H1 (cell line): Measurements from ENCODE around the gene BRPF1.

ENCODE experiments used
- ATF2 ChIP-seq: IDR thresholded peaks from 2 replicates; pipeline ENCODE4 v1.6.1; 2012; ENCODE audit warnings: low read length, inconsistent platforms
- BRCA1 ChIP-seq: IDR thresholded peaks from 2 replicates; pipeline ENCODE4 v1.6.1; 2012; ENCODE audit warnings: low read depth, low read length, improper control_type of control experiment
- CTCF ChIP-seq, 3 experiments: IDR thresholded peaks; 1 replicate in 2 of 3; 2 replicates in 1 of 3; pipeline versions ENCODE4 v1.5.1 to v1.6.1; 2011; ENCODE audit warnings: low read length in 3 of 3, mild to moderate bottlenecking in 3 of 3, inconsistent platforms in 2 of 3, low read depth in 1 of 3, moderate library complexity in 1 of 3; ENCODE audit not compliant: insufficient read depth in 1 of 3; ENCODE audit errors: control extremely low read depth in 1 of 3
- E2F6 ChIP-seq: IDR thresholded peaks from 2 replicates; pipeline ENCODE4 v1.6.1; 2012; ENCODE audit warnings: inconsistent platforms
- EZH2 ChIP-seq: fragments of 200-600 bp; sonication (generic); IDR thresholded peaks from 2 replicates; pipeline ENCODE4 v1.7.1; 2012; ENCODE audit warnings: low read depth, mild to moderate bottlenecking, moderate library complexity, low read length, inconsistent platforms; ENCODE audit not compliant: severe bottlenecking
- HDAC2 ChIP-seq, 2 experiments: fragments of 300-600 bp in 1 of 2; sonication (generic) in 1 of 2; IDR thresholded peaks; 2 replicates each; pipeline ENCODE4 v1.6.1; 2011 to 2012; ENCODE audit warnings: low read depth in 2 of 2, low read length in 2 of 2, mild to moderate bottlenecking in 2 of 2, moderate library complexity in 2 of 2, borderline replicate concordance in 1 of 2, inconsistent platforms in 1 of 2
- JUN ChIP-seq: IDR thresholded peaks from 2 replicates; pipeline ENCODE4 v1.6.1; 2011; ENCODE audit warnings: low read depth, mild to moderate bottlenecking, improper control_type of control experiment, low read length
- POLR2A ChIP-seq, 2 experiments: IDR thresholded peaks; 1 replicate in 1 of 2; 2 replicates in 1 of 2; pipeline ENCODE4 v1.6.1; 2011; ENCODE audit warnings: low read depth in 2 of 2, low read length in 2 of 2, mild to moderate bottlenecking in 2 of 2; ENCODE audit errors: control extremely low read depth in 1 of 2
- POLR2AphosphoS5 ChIP-seq: IDR thresholded peaks from 2 replicates; pipeline ENCODE4 v1.6.1; 2011; ENCODE audit warnings: low read depth, low read length
- RFX5 ChIP-seq: IDR thresholded peaks from 2 replicates; pipeline ENCODE4 v1.6.1; 2011; ENCODE audit warnings: low read depth, low read length, improper control_type of control experiment, borderline replicate concordance
- TAF1 ChIP-seq: IDR thresholded peaks from 2 replicates; pipeline ENCODE4 v1.6.1; 2011; ENCODE audit warnings: mild to moderate bottlenecking, low read depth, low read length
- USF2 ChIP-seq: IDR thresholded peaks from 2 replicates; pipeline ENCODE4 v1.6.1; 2011; ENCODE audit warnings: low read length, improper control_type of control experiment

- TF ChIP-seq POLR2AphosphoS5: no peak; the same call in 1 of the 2 replicates
- TF ChIP-seq JUN: no peak
- TF ChIP-seq EZH2: no peak
- TF ChIP-seq CTCF (IDR thresholded peaks at IDR 0.05; ENCODE audit: control extremely low read depth in 1 of 3, insufficient read depth in 1 of 3, low read depth in 1 of 3, low read length in 3 of 3): no peak
- no peak for TF ChIP-seq BRCA1
- TF ChIP-seq TAF1: no peak
- TF ChIP-seq E2F6: no peak
- TF ChIP-seq HDAC2 (IDR thresholded peaks at IDR 0.05; ENCODE audit: borderline replicate concordance in 1 of 2, low read depth in 2 of 2, low read length in 2 of 2): no peak
- no peak for TF ChIP-seq ATF2
- no peak for TF ChIP-seq POLR2A (IDR thresholded peaks at IDR 0.05; ENCODE audit: control extremely low read depth in 1 of 2, low read depth in 2 of 2, low read length in 2 of 2)
- no peak for TF ChIP-seq USF2
- TF ChIP-seq RFX5: no peak
These were observed 7.6 kb downstream of the BRPF1 start for GRCh38 chr3:9739181-9739580.
